Subcutaneous abdominal adipose tissue (tissue), 5 donors: Measurements from ENCODE around the gene CNDP1.

ENCODE experiments used
- H3K27ac ChIP-seq: one replicate; pipeline ENCODE4 v1.7.0; 2013; ENCODE audit warnings: low read depth, mild to moderate bottlenecking, inconsistent platforms, low read length, moderate library complexity
- H3K27me3 ChIP-seq, 5 donors: one replicate each; pipeline ENCODE4 v1.7.0; 2013; ENCODE audit warnings: low read length in 5 of 5, inconsistent platforms in 1 of 5; ENCODE audit not compliant: control insufficient read depth in 5 of 5, insufficient read depth in 4 of 5
- H3K36me3 ChIP-seq, 5 donors: one replicate each; pipeline ENCODE4 v1.7.0; 2013; ENCODE audit warnings: low read length in 5 of 5; ENCODE audit not compliant: control insufficient read depth in 5 of 5, insufficient read depth in 5 of 5
- H3K4me1 ChIP-seq, 5 donors: one replicate each; pipeline ENCODE4 v1.7.0; 2013; ENCODE audit warnings: low read length in 5 of 5, mild to moderate bottlenecking in 3 of 5, moderate library complexity in 1 of 5; ENCODE audit not compliant: control insufficient read depth in 5 of 5, insufficient read depth in 5 of 5
- H3K4me3 ChIP-seq, 5 donors: one replicate each; pipeline ENCODE4 v1.7.0; 2013; ENCODE audit warnings: low read length in 5 of 5, low read depth in 1 of 5
- H3K9ac ChIP-seq, 5 donors: one replicate each; pipeline ENCODE4 v1.7.0; 2013; ENCODE audit warnings: low read length in 5 of 5, mild to moderate bottlenecking in 4 of 5, moderate library complexity in 3 of 5
- H3K9me3 ChIP-seq, 5 donors: one replicate each; pipeline ENCODE4 v1.7.0; 2013; ENCODE audit warnings: low read length in 5 of 5; ENCODE audit not compliant: control insufficient read depth in 5 of 5
- donor health status: healthy.
- donor health status: healthy.
- donor health status: healthy.
- donor health status: healthy.
- donor health status: healthy.

CNDP1 gene

DNA sequence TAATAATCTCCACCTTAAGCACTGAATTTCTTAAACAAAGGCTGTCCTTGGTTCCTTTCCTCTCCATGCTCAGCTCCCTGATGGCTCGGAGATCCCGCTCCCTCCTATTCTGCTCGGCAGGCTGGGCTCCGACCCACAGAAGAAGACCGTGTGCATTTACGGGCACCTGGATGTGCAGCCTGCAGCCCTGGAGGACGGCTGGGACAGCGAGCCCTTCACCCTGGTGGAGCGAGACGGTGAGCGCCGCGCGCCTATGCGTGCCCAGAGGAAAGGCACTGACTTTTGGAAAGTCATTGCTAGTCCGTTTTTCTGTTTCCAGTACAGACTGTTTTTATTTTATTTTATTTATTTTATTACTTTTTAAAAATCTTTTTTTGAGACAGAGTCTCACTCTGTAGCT, 28.5 kb upstream of the CNDP1 start:
- no peaks in the 10 kb centered on the region for H3K9me3 ChIP-seq
- peaks cover 2 to 95% (median 83%) of the 10 kb centered on the region in 5 donors for H3K36me3 ChIP-seq
- no peak overlapping the region for H3K9ac ChIP-seq
- H3K4me3 ChIP-seq, result no peak overlapping the region
- H3K4me1 ChIP-seq, result peaks cover 0 to 12% (median 4%) of the 10 kb centered on the region in 5 donors
- no peaks in the 10 kb centered on the region for H3K27me3 ChIP-seq
- H3K27ac ChIP-seq, result no peak overlapping the region

DNA sequence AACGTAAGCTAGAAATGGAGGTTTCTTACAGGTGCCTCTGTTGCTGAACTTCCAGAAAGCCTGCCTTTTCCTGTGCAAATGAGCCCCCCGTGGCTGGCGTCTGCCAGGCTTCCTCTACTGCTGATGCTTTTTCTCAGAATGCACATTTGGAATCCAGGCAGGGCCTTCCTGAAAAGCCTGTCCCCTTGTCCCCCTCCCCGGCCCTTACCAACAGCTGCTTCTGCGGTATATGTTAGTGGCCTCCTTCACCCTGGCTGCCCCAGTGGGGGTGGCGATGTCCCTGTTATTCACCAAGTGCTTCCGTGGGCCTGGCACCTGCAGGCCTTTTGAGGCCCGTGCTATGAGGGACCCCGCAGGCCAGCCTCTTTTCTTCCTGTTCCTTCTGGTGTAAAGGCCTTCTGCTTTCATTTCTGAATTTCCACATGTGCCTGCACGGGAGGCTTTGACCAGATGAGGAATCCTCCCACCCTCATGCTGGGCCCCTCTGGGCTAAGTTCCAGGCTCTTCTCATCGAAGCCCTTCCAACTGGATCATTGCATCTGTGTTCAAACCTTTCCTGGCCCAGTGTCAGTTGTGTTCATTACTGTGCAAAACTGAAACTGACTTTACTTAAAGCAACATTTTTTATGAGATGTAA, 27.7 kb upstream of the CNDP1 start:
- Histone ChIP-seq H3K9ac (no peak overlapping the region), H3K9me3 (no peaks in the 10 kb centered on the region), H3K4me3 (no peak overlapping the region), H3K36me3 (peaks cover 2 to 94% (median 83%) of the 10 kb centered on the region in 5 donors), H3K27ac (no peak overlapping the region), H3K27me3 (no peaks in the 10 kb centered on the region), H3K4me1 (peaks cover 0 to 7% (median 0%) of the 10 kb centered on the region in 5 donors)

DNA sequence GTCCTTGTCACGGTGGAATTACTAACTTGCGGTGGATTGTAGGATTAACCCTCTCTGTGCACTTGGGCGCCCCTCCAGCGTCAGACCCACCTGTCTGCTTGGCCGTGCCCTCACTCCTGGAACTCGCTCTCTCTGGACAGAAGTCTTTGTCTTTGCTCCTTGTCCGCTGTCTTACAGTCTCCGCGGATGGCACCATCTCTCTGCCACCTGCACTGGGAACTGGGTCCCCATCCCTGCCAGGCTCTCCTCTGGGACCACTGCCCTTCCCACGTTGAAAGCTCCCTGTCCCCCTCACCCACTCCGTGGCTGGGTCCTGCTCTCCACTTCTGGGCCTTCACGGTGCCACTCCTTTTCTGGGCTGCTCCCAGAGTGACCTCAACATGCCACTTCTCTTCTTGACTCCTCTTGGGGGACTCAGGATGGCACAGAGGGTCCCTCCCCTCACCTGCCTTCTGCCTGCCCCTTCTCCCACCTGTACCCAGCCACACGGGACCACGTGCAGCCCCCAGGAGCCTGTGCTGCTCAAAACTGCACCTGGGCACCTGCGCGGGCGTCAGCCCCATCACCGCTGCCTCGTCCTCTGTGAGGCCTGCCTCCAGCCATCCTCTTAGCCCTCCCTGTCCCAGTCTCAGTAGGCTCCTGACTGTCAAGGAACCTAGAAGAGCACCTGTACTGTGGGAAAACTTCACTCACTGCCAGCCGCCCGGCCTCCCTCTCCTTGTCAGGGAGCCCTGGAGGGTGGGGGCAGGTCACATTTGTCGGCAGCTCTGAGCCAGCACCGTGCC, 27.0 kb upstream of the CNDP1 start:
- no peak overlapping the region for H3K4me3 ChIP-seq
- no peak overlapping the region for H3K27ac ChIP-seq

DNA sequence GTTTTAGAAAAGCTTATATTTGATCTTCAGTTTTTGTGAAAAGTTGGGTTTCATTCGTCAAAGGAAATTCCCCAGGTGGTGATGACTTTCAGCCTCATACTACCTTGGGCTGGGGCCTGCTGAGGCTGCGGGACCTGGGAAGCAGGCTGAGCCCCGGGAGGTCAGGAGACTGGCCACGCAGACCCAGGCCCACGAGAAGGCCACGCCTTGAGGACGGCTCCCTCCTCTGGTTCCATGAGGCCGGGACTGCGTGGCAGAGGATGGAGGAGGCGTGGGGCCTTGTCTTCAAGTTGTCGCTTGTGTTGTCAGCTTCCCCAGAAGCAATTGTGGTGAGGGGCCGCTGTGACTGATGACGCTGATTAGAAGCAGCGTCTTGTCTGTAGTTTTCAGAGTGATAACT, 26.4 kb upstream of the CNDP1 start:
- peaks cover 2 to 96% (median 87%) of the 10 kb centered on the region in 5 donors for H3K36me3 ChIP-seq
- H3K4me3 ChIP-seq, result no peak overlapping the region
- H3K27me3 ChIP-seq, result no peaks in the 10 kb centered on the region
- H3K9me3 ChIP-seq, result no peaks in the 10 kb centered on the region
- no peak overlapping the region for H3K27ac ChIP-seq
- no peak overlapping the region for H3K9ac ChIP-seq
- peaks cover 0 to 7% (median 0%) of the 10 kb centered on the region in 5 donors for H3K4me1 ChIP-seq

More for the DNA sequence above, 27.0 kb upstream of the CNDP1 start:
- no peaks in the 10 kb centered on the region for H3K9me3 ChIP-seq
- no peaks in the 10 kb centered on the region for H3K27me3 ChIP-seq
- H3K4me1 ChIP-seq, result peaks cover 0 to 7% (median 0%) of the 10 kb centered on the region in 5 donors
- peaks cover 2 to 96% (median 87%) of the 10 kb centered on the region in 5 donors for H3K36me3 ChIP-seq
- H3K9ac ChIP-seq, result no peak overlapping the region

DNA sequence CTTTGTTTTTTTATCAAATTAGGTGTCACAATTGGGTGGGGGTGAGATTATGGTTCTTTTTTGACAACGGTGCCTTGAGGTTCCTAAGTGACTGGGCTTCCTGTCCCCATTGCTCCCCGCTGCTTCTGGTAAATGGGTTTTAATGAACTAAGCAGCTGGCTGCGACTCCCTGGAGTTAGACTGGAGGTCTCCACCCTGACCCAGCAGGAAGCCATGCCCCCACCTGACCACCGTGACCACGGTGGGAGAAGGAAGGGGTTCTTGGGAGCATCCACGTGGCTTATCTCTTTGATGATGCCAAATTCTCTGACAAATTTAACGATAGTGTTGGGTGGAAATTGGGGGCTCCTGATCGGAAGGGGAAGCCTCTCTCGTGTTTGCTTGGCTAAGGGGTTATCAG, 25.9 kb upstream of the CNDP1 start:
- Histone ChIP-seq H3K9me3 (no peaks in the 10 kb centered on the region), H3K9ac (no peak overlapping the region), H3K36me3 (peaks cover under 1 to 97% (median 87%) of the 10 kb centered on the region in 5 donors)

DNA sequence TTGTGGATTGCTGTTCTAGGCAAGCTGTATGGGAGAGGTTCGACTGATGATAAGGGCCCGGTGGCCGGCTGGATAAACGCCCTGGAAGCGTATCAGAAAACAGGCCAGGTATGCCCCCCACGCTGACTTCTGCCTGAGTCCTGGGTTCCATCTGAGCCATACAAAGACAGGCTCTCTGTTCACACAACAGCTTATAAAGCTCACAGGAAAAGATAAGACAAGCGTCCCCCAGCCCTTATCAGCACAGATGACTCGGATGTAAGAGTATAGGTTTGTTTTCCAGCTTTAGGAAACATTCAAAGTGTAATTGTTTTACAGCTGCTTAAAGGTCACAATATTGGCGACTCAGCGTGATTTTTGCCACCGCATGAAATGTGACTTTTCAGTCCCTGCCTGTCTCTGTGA, 25.5 kb upstream of the CNDP1 start:
- Histone ChIP-seq H3K4me1 (peaks cover 0 to 7% (median 0%) of the 10 kb centered on the region in 5 donors), H3K36me3 (peaks cover 0 to 97% (median 89%) of the 10 kb centered on the region in 5 donors), H3K27ac (no peak overlapping the region), H3K4me3 (no peak overlapping the region), H3K27me3 (no peaks in the 10 kb centered on the region), H3K9ac (no peak overlapping the region), H3K9me3 (no peaks in the 10 kb centered on the region)

More for the DNA sequence above, 25.9 kb upstream of the CNDP1 start:
- Histone ChIP-seq H3K27me3 (no peaks in the 10 kb centered on the region), H3K27ac (no peak overlapping the region), H3K4me3 (no peak overlapping the region), H3K4me1 (peaks cover 0 to 7% (median 0%) of the 10 kb centered on the region in 5 donors)

DNA sequence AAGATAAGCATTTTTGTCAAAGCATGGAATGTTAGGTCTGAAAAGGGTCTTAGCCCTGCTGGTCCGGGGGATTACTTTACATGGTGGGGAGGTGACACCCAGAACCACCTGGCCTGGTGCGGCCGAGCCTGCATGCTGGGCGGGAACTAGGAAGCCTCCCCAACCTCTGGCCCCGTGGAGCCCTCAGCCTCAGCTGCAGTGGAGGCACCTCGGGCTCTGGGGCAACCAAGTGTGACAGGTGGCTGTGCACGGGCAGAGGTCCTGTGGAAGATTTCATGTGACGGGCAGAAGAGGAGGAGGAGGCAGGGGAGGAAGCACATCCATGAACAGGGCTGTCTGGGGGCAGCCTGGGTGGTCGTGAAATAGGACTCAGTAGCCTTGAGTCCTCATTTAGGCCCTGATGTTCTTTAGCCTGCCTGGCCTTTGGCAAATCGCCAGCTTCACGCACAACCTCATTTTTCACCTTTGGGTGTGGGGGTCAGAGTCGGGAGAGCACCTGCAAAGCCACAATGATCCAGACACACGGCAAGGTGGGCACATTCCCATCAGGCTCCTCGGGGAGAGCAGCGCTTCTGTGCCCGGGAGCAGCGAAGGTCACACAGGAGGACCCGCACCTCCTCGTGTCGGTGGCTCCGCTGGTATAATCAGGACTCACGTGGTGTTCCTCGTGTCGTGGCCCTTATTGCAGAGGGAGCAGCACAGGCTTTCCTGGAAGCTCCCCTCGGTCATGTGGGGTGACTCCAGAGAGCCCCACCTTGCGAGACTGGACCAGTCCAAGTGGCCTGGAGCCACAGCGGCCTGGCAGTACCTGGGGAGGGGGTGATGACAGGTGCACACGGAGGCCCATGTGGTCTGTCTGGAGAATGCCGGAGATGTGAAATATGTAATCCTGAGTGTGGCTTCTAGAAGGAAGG, 24.2 kb upstream of the CNDP1 start:
- Histone ChIP-seq H3K27me3 (no peaks in the 10 kb centered on the region), H3K36me3 (peaks cover 3 to 98% (median 90%) of the 10 kb centered on the region in 5 donors), H3K9me3 (no peaks in the 10 kb centered on the region), H3K9ac (peak overlapping the region in 1 of 5 donors; percentile 0), H3K4me3 (no peak overlapping the region), H3K27ac (no peak overlapping the region), H3K4me1 (peaks cover 0 to 7% (median 0%) of the 10 kb centered on the region in 5 donors)

DNA sequence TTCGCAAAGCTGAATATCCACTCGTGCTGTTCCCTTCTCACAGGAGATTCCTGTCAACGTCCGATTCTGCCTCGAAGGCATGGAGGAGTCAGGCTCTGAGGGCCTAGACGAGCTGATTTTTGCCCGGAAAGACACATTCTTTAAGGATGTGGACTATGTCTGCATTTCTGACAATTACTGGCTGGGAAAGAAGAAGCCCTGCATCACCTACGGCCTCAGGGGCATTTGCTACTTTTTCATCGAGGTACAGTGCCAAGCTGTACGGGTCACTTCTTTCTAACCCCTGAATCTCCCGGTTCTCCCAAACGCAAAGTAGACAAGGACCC, 23.6 kb upstream of the CNDP1 start:
- Histone ChIP-seq H3K4me3 (no peak overlapping the region), H3K9ac (peak overlapping the region in 1 of 5 donors; percentile 0), H3K4me1 (peaks cover 0 to 7% (median 0%) of the 10 kb centered on the region in 5 donors), H3K27ac (no peak overlapping the region), H3K27me3 (no peaks in the 10 kb centered on the region), H3K36me3 (peaks cover 3 to 98% (median 90%) of the 10 kb centered on the region in 5 donors), H3K9me3 (no peaks in the 10 kb centered on the region)

DNA sequence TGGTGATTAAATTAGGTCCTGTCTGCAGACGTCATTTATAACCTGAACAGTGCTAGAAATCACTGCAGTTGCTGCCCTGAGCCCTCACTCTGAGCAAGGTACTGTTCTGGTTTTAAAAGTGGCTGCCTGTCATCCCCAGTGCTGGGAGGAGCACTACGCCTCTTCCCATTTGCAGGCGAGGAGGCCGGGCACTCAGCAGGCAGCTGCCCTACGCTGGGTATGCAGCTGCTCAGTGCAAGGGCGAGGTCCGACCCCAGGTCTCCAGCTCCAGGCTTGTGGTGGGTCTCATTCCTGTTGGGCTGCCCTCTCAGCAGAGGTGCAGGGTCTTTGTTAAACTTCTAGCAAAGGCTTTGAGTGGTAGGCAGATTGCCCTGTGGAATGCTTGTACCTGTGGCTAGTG, 22.5 kb upstream of the CNDP1 start:
- Histone ChIP-seq H3K9ac (no peak overlapping the region), H3K4me1 (peaks cover 0 to 3% (median 0%) of the 10 kb centered on the region in 5 donors), H3K9me3 (no peaks in the 10 kb centered on the region), H3K27ac (no peak overlapping the region), H3K4me3 (no peak overlapping the region), H3K36me3 (peaks cover 3 to 98% (median 94%) of the 10 kb centered on the region in 5 donors), H3K27me3 (no peaks in the 10 kb centered on the region)
